Prostate gland (tissue), 2 donors: ENCODE measurements around the gene ZNF837.
"Not testable (repeated sequence)": the region's sequence is repeated elsewhere in the genome, so short reads cannot be mapped to it uniquely, and the experiment has no call there.

ENCODE experiments used
- POLR2A ChIP-seq: fragments of 450-650 bp; IDR thresholded peaks from one replicate; pipeline ENCODE4 v1.6.1; 2016; ENCODE audit warnings: antibody characterized with exemption, mild to moderate bottlenecking
- POLR2AphosphoS5 ChIP-seq: sonication (generic); formaldehyde crosslinking; IDR thresholded peaks from one replicate; pipeline ENCODE4 v1.6.1; 2017; ENCODE audit warnings: antibody characterized with exemption
- TF ChIP-seq, protein P1 (sequence below), 4 experiments: fragments of 200-600 bp in 2 of 4; fragments of 450-650 bp in 2 of 4; sonication (generic) in 2 of 4; IDR thresholded peaks; 1 replicate in 3 of 4; 2 replicates in 1 of 4; pipeline ENCODE4 v1.5.1; 2016 to 2019; ENCODE audit warnings: antibody characterized with exemption in 4 of 4, mild to moderate bottlenecking in 2 of 4, moderate library complexity in 2 of 4

DNA sequence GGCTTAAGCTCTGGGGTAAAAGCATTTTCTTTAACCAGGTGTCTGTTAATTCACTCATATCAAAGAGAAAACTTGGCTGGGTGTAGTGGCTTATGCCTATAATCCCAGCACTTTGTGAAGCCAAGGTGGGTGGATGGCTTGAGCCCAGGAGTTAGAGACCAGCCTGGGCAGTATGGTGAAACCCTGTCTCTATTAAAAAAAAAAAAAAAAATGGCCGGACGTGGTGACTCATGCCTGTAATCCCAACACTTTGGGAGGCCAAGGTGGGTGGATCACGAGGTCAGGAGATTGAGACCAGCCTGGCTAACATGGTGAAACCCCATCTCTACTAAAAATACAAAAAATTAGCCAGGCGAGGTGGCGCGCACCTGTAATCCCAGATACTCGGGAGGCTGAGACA is 4.1 kb downstream of the ZNF837 start:
- TF ChIP-seq, protein P1, sequence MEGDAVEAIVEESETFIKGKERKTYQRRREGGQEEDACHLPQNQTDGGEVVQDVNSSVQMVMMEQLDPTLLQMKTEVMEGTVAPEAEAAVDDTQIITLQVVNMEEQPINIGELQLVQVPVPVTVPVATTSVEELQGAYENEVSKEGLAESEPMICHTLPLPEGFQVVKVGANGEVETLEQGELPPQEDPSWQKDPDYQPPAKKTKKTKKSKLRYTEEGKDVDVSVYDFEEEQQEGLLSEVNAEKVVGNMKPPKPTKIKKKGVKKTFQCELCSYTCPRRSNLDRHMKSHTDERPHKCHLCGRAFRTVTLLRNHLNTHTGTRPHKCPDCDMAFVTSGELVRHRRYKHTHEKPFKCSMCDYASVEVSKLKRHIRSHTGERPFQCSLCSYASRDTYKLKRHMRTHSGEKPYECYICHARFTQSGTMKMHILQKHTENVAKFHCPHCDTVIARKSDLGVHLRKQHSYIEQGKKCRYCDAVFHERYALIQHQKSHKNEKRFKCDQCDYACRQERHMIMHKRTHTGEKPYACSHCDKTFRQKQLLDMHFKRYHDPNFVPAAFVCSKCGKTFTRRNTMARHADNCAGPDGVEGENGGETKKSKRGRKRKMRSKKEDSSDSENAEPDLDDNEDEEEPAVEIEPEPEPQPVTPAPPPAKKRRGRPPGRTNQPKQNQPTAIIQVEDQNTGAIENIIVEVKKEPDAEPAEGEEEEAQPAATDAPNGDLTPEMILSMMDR (IDR thresholded peaks at IDR 0.05): not testable (repeated sequence)
- not testable (repeated sequence) for TF ChIP-seq POLR2A, POLR2AphosphoS5
